Measurements from ENCODE around the gene TMEM212. TPM values are rescaled to one million over a fixed set of nuclear protein-coding genes. Genes with fewer than 3 reads are reported as not detected.

TMEM212 gene
- total and polyA plus RNA-seq, 2 of the 13 experiments (the other 11 are each of a cell fraction or from before 2014, with no cell fraction given): not detected

DNA sequence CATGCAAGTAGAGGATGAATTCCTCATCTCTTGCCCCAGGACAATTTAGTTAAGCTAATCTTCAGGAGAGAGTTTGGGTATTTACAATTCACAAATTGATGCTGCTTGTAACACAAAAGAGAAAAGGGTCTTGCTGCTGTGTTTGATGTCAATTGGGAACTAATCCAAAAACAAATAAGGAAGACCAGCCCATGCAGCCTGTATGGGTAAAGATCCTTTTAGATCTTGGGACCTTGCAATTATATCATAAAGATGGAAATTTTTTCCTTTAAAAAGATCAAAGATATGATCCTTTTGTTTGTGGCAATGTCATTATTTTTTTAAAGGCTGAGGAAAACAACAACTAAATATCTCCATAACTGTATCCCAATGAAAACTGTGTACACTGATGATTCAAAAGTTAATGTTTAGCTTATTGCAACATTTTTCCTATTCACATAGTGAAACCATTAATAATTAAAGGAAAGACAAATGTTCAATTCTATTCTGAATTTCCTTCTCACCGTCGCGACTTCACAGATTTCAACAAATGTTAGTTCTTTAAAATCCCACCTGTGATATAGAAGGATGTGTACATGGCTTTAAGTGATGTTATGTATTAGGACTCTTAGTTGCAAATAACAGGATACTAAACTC is 40.2 kb downstream of the TMEM212 start (continued):
- TF ChIP-seq ZC3H13 (CRISPR knock-in tag; IDR thresholded peaks at IDR 0.05): no peak
- 0 out of 2 replicates have a peak, but pooled peaks have one; percentile 28 for TF ChIP-seq TGIF2 (CRISPR knock-in tag; IDR thresholded peaks at IDR 0.05)
- TF ChIP-seq RBM39 (IDR thresholded peaks at IDR 0.05; ENCODE audit: low read depth, low read length, poor library complexity, severe bottlenecking): no peak
- TF ChIP-seq, protein P1, sequence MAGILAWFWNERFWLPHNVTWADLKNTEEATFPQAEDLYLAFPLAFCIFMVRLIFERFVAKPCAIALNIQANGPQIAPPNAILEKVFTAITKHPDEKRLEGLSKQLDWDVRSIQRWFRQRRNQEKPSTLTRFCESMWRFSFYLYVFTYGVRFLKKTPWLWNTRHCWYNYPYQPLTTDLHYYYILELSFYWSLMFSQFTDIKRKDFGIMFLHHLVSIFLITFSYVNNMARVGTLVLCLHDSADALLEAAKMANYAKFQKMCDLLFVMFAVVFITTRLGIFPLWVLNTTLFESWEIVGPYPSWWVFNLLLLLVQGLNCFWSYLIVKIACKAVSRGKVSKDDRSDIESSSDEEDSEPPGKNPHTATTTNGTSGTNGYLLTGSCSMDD (CRISPR knock-in tag; IDR thresholded peaks at IDR 0.05): no peak
- no peak for TF ChIP-seq ZNF337 (CRISPR knock-in tag; IDR thresholded peaks at IDR 0.05; ENCODE audit: borderline replicate concordance, low read depth)
- peak; percentile 26 for TF ChIP-seq ZNF331 (CRISPR knock-in tag; IDR thresholded peaks at IDR 0.05)
- TF ChIP-seq, protein P2, sequence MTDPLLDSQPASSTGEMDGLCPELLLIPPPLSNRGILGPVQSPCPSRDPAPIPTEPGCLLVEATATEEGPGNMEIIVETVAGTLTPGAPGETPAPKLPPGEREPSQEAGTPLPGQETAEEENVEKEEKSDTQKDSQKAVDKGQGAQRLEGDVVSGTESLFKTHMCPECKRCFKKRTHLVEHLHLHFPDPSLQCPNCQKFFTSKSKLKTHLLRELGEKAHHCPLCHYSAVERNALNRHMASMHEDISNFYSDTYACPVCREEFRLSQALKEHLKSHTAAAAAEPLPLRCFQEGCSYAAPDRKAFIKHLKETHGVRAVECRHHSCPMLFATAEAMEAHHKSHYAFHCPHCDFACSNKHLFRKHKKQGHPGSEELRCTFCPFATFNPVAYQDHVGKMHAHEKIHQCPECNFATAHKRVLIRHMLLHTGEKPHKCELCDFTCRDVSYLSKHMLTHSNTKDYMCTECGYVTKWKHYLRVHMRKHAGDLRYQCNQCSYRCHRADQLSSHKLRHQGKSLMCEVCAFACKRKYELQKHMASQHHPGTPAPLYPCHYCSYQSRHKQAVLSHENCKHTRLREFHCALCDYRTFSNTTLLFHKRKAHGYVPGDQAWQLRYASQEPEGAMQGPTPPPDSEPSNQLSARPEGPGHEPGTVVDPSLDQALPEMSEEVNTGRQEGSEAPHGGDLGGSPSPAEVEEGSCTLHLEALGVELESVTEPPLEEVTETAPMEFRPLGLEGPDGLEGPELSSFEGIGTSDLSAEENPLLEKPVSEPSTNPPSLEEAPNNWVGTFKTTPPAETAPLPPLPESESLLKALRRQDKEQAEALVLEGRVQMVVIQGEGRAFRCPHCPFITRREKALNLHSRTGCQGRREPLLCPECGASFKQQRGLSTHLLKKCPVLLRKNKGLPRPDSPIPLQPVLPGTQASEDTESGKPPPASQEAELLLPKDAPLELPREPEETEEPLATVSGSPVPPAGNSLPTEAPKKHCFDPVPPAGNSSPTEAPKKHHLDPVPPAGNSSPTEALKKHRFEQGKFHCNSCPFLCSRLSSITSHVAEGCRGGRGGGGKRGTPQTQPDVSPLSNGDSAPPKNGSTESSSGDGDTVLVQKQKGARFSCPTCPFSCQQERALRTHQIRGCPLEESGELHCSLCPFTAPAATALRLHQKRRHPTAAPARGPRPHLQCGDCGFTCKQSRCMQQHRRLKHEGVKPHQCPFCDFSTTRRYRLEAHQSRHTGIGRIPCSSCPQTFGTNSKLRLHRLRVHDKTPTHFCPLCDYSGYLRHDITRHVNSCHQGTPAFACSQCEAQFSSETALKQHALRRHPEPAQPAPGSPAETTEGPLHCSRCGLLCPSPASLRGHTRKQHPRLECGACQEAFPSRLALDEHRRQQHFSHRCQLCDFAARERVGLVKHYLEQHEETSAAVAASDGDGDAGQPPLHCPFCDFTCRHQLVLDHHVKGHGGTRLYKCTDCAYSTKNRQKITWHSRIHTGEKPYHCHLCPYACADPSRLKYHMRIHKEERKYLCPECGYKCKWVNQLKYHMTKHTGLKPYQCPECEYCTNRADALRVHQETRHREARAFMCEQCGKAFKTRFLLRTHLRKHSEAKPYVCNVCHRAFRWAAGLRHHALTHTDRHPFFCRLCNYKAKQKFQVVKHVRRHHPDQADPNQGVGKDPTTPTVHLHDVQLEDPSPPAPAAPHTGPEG (CRISPR knock-in tag; IDR thresholded peaks at IDR 0.05): no peak
- no peak for TF ChIP-seq ZNF7 (CRISPR knock-in tag; IDR thresholded peaks at IDR 0.05)
- TF ChIP-seq SATB2 (CRISPR knock-in tag; IDR thresholded peaks at IDR 0.05): no peak; the same call in 1 of the 2 replicates
- TF ChIP-seq ZNF274 (CRISPR knock-in tag; IDR thresholded peaks at IDR 0.05): no peak
- TF ChIP-seq ZNF83 (CRISPR knock-in tag; IDR thresholded peaks at IDR 0.05; ENCODE audit: borderline replicate concordance): no peak
- TF ChIP-seq, protein P3, sequence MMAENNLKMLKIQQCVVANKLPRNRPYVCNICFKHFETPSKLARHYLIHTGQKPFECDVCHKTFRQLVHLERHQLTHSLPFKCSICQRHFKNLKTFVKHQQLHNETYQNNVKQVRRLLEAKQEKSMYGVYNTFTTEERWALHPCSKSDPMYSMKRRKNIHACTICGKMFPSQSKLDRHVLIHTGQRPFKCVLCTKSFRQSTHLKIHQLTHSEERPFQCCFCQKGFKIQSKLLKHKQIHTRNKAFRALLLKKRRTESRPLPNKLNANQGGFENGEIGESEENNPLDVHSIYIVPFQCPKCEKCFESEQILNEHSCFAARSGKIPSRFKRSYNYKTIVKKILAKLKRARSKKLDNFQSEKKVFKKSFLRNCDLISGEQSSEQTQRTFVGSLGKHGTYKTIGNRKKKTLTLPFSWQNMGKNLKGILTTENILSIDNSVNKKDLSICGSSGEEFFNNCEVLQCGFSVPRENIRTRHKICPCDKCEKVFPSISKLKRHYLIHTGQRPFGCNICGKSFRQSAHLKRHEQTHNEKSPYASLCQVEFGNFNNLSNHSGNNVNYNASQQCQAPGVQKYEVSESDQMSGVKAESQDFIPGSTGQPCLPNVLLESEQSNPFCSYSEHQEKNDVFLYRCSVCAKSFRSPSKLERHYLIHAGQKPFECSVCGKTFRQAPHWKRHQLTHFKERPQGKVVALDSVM (CRISPR knock-in tag; IDR thresholded peaks at IDR 0.05): no peak
- TF ChIP-seq, protein P4, sequence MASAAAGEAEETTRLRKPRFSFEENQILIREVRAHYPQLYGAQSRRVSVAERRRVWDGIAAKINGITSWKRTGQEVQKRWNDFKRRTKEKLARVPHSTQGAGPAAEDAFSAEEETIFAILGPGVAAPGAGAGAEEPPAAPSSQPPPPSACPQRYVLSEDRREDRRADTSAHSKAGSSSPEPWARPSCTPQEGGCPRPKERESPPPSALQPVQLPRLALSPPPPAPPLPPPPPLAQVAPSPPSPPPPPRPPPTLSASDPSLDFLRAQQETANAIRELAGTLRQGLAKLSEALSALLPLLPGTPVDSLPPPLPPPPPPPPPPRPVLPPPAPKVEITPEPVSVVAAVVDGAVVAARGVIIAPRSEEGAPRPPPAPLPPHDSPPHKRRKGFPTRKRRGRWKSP (CRISPR knock-in tag; IDR thresholded peaks at IDR 0.05): no peak; the same call in 1 of the 2 replicates
- TF ChIP-seq MAFF (IDR thresholded peaks at IDR 0.05; ENCODE audit: low read depth, low read length): no peak
- no peak for TF ChIP-seq ZNF572 (CRISPR knock-in tag; IDR thresholded peaks at IDR 0.05)
- TF ChIP-seq ZFP36L1 (CRISPR knock-in tag; IDR thresholded peaks at IDR 0.05): no peak
- TF ChIP-seq, protein P5, sequence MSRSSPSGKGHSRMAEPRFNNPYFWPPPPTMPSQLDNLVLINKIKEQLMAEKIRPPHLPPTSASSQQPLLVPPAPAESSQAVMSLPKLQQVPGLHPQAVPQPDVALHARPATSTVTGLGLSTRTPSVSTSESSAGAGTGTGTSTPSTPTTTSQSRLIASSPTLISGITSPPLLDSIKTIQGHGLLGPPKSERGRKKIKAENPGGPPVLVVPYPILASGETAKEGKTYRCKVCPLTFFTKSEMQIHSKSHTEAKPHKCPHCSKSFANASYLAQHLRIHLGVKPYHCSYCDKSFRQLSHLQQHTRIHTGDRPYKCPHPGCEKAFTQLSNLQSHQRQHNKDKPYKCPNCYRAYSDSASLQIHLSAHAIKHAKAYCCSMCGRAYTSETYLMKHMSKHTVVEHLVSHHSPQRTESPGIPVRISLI (CRISPR knock-in tag; IDR thresholded peaks at IDR 0.05; ENCODE audit: borderline replicate concordance): peak; percentile 51; the same call in 1 of the 2 replicates
- no peak for TF ChIP-seq ZNF547 (CRISPR knock-in tag; IDR thresholded peaks at IDR 0.05)
- no peak for TF ChIP-seq ZNF30 (CRISPR knock-in tag; IDR thresholded peaks at IDR 0.05)

Data from HepG2 (cell line).